B cell (primary cell): ENCODE data around the gene IFI35.

Experiments used
- EZH2 ChIP-seq: IDR thresholded peaks from 2 replicates; pipeline ENCODE4 v1.6.1; 2012; ENCODE audit warnings: borderline replicate concordance, low read depth, mild to moderate bottlenecking, moderate library complexity, low read length; ENCODE audit not compliant: insufficient read depth, poor library complexity, severe bottlenecking
- TF ChIP-seq, protein P1 (sequence below): fragments of 200-600 bp; IDR thresholded peaks from one replicate; pipeline ENCODE4 v1.8.0; 2022; ENCODE audit warnings: antibody characterized with exemption, mild to moderate bottlenecking

- TF ChIP-seq, protein P1, sequence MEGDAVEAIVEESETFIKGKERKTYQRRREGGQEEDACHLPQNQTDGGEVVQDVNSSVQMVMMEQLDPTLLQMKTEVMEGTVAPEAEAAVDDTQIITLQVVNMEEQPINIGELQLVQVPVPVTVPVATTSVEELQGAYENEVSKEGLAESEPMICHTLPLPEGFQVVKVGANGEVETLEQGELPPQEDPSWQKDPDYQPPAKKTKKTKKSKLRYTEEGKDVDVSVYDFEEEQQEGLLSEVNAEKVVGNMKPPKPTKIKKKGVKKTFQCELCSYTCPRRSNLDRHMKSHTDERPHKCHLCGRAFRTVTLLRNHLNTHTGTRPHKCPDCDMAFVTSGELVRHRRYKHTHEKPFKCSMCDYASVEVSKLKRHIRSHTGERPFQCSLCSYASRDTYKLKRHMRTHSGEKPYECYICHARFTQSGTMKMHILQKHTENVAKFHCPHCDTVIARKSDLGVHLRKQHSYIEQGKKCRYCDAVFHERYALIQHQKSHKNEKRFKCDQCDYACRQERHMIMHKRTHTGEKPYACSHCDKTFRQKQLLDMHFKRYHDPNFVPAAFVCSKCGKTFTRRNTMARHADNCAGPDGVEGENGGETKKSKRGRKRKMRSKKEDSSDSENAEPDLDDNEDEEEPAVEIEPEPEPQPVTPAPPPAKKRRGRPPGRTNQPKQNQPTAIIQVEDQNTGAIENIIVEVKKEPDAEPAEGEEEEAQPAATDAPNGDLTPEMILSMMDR: no peak
- no peak for TF ChIP-seq EZH2
Observed at GRCh38 chr17:43031666-43032065, 25.1 kb downstream of the IFI35 start.
